Upper lobe of left lung (tissue), 6 donors: ENCODE data around the gene H2BW1. TPM values are rescaled to one million over a fixed set of nuclear protein-coding genes. Genes with fewer than 3 reads are reported as not detected.
"Not testable (repeated sequence)": the region's sequence is repeated elsewhere in the genome, so short reads cannot be mapped to it uniquely, and the experiment has no call there.

Experiments
- ATAC-seq, 2 donors: fragments of 200-7000 bp; cut with Tn5 transposase; one replicate each; pipeline ENCODE4 v1.9.1; 2022; ENCODE audit warnings: mild to moderate bottlenecking in 2 of 2, moderate library complexity in 2 of 2; ENCODE audit not compliant: low FRiP score in 2 of 2
- DNase-seq, 2 donors: peaks; one replicate each; pipeline ENCODE4 v3.0.0-alpha.2; 2019 to 2020
- H3K27ac ChIP-seq, 4 donors: fragments of 200-600 bp; sonication (generic); one replicate each; pipeline ENCODE4 v1.5.1; 2016 to 2019
- H3K27me3 ChIP-seq, 4 donors: fragments of 200-600 bp; sonication (generic); one replicate each; pipeline ENCODE4 v1.5.1; 2017 to 2019
- H3K36me3 ChIP-seq, 4 donors: fragments of 200-600 bp; sonication (generic); one replicate each; pipeline ENCODE4 v1.5.1; 2016 to 2019
- H3K4me1 ChIP-seq, 4 donors: fragments of 200-600 bp; sonication (generic); one replicate each; pipeline ENCODE4 v1.5.1; 2018 to 2019
- H3K4me3 ChIP-seq, 4 donors: fragments of 200-600 bp; sonication (generic); one replicate each; pipeline ENCODE4 v1.5.1; 2017 to 2019; ENCODE audit warnings: mild to moderate bottlenecking in 2 of 4, moderate library complexity in 1 of 4
- H3K9me3 ChIP-seq, 4 donors: fragments of 200-600 bp; sonication (generic); one replicate each; pipeline ENCODE4 v1.5.1; 2018 to 2019
- POLR2A ChIP-seq, 4 donors: fragments of 450-650 bp; IDR thresholded peaks; one replicate each; pipeline ENCODE4 v1.5.1; 2016 to 2017; ENCODE audit warnings: antibody characterized with exemption in 4 of 4, mild to moderate bottlenecking in 2 of 4
- WGBS, 2 donors: methylation state at CpG; one replicate each; pipeline ENCODE4 v1.1.5; 2017 to 2018; 5-methylcytosine and 5-hydroxymethylcytosine counted together
- total RNA-seq, 6 donors: library from RNA; depleted of rRNA in 4 of 6; stranded (reverse); fragments of >200 nt in 4 of 6; gene quantifications; one replicate each; pipeline versions ENCODE4 v1.1.0 to v1.2.1, GENCODE V29; 2016 to 2021
- donor health status: DM: no; HTN: no; CAD: no; lungs with moderate emphysema.
- donor health status: DM: no; HTN: yes; CAD: no; lungs with severe emphysema.

The H2BW1 gene
- total RNA-seq, 6 donors from 2014 or later, result not detected

DNA sequence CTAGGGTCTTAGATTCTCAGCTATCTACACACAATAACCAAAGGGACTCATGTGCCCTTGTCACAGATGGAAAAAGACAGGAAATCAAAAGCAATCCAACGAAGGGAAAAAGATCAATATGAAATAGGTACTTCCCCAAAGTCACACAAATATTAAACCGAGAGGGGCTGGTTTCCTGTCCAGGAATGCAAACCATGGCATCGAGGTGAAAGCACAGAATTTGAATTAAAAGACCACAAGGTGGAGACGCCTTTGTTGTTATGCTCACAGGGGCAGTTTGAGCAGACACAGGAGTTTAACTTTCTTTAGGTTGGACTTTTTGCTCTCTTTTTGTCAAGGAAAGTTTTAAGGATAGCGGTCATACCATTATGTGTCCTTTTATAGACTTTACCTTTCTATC lies 14.3 kb downstream of the H2BW1 start:
- Histone ChIP-seq H3K4me3 (no peak overlapping the region), H3K4me1 (no peaks in the 10 kb centered on the region), H3K36me3 (no peaks in the 10 kb centered on the region), H3K27me3 (no peaks in the 10 kb centered on the region), H3K9me3 (no peaks in the 10 kb centered on the region), H3K27ac (no peak overlapping the region)
- no peak for ATAC-seq
- 43 to 51% methylated on average over 5 of the region's 5 CpGs for WGBS, 2 donors
- no peak for TF ChIP-seq POLR2A (IDR thresholded peaks at IDR 0.05)
- DNase-seq, result no peak

DNA sequence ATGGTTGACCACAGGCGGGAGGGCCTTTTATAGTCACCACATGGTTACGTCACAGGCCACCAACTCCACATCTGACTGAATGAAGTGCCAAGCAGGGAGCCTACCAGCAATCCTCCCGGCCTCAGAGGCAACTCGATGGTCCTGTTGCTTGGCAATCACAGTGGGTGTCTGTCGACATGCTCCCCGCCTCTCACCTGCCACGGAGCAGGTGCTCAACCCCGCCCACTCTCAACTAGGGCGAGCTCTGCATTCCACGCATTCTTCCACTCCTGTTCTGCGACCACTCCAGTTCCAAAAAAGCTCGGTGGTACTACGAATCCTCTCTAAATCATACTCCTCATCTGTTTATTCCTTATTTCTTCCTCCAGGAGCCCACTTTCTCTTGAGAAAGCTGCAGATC lies 30.0 kb downstream of the H2BW1 start:
- not testable (repeated sequence) for H3K36me3 ChIP-seq, DNase-seq, H3K27me3 ChIP-seq, H3K4me1 ChIP-seq, H3K27ac ChIP-seq, H3K9me3 ChIP-seq, H3K4me3 ChIP-seq
- no CpG with 5 or more reads among the region's 13 CpGs for WGBS, 2 donors
- peak in 1 of 2 donors; percentile 20 for ATAC-seq

DNA sequence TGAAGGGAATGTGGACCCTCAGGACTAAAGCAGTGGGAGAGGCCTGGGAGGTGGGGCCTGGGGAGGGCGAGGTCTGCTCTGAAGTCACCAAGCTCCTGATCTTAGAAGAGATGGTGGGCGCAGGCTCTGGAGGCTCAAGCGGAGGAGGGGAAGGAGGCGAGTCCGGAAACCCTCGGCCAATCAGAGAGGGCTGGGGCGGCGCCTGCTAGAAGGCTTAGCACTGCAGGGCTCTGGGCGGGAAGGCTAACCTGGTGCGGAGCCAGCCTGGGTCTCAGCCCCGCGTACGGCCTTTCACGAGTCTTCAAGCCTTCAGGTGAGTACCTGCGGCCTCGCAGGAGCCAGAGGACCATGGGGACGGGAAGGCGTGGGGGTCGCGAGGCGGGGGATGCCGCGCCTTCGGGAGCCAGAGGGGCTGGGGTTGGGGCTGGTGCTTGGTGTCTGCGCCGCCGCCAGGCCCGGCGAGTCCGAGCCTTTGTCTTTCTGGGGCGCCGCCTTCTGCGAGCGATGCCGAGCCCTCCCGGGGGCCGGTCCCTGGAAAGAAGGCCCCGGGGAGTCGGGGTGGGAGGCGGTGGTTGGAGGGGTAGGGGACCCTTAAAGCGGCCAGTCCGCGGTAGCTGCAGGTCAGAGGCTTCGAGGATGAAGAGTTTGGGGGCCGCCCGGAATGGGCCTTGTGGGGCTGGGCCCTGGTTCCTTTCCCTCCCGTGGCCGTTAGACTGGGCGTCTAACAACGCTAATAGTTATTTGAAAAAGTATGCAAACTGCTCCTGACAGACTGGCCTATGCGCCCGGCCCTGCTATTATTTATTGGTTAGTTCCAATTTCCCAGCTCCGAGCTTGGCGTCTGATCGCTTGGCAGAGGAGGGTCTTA lies 50.9 kb downstream of the H2BW1 start, which contains the start of gene TMSB15B:
TSS of gene TMSB15B (plus strand) at position 217 of the 868 bp plus-strand sequence.
- not testable (repeated sequence) for DNase-seq, H3K4me1 ChIP-seq, H3K4me3 ChIP-seq, H3K36me3 ChIP-seq, H3K27ac ChIP-seq, H3K27me3 ChIP-seq, H3K9me3 ChIP-seq
- ATAC-seq, result peak; percentile 73 to 92
- no CpG with 5 or more reads among the region's 55 CpGs for WGBS, 2 donors

Other genes starting within 250 kb of the H2BW1 start
- gene PLP1, start 236.9 kb downstream of the H2BW1 start, total RNA-seq, result 1 to 10 TPM in 1 of 6 donors, under 1 TPM in 1, not detected in 4; 0.49 to 2.1 TPM
- 1 to 10 TPM in 2 of 6 donors, under 1 TPM in 3, not detected in 1; 0.37 to 1.1 (median 0.84) TPM for gene RAB9B, start 181.5 kb downstream of the H2BW1 start, total RNA-seq
- gene TMSB15B, start 51.1 kb downstream of the H2BW1 start, total RNA-seq, result 1 to 10 TPM; 1.0 to 4.9 (median 1.8) TPM
- not detected for gene H2BW2, start 26.2 kb upstream of the H2BW1 start, total RNA-seq
- 1 to 10 TPM in 1 of 6 donors, under 1 TPM in 4, not detected in 1; 0.46 to 3.3 (median 0.72) TPM for gene TMSB15C, start 62.5 kb upstream of the H2BW1 start, total RNA-seq
- 10 to 100 TPM in 1 of 6 donors, 1 to 10 TPM in 1, under 1 TPM in 3, not detected in 1; 0.15 to 45.1 (median 0.26) TPM for gene ZCCHC18, start 98.8 kb upstream of the H2BW1 start, total RNA-seq
- gene SLC25A53, start 143.3 kb upstream of the H2BW1 start, total RNA-seq, result 10 to 100 TPM in 1 of 6 donors, 1 to 10 TPM in 5; 2.3 to 13.5 (median 7.6) TPM
- gene FAM199X, start 152.7 kb upstream of the H2BW1 start, total RNA-seq, result 10 to 100 TPM in 5 of 6 donors, 1 to 10 TPM in 1; 8.3 to 25.4 (median 15.3) TPM
- not detected for gene ESX1, start 241.2 kb upstream of the H2BW1 start, total RNA-seq